GM21367 (cell line): ENCODE measurements around the gene USP38.
"Not testable (repeated sequence)": the region's sequence is repeated elsewhere in the genome, so short reads cannot be mapped to it uniquely, and the experiment has no call there.

Source experiments
- ATAC-seq: cut with Tn5 transposase; IDR thresholded peaks from one replicate; pipeline ENCODE4 v1.9.1; 2021; ENCODE audit not compliant: unreplicated experiment

USP38 gene

GRCh38 chr4:143257356-143257755, 72.6 kb downstream of the USP38 start:
- no peak for ATAC-seq

DNA sequence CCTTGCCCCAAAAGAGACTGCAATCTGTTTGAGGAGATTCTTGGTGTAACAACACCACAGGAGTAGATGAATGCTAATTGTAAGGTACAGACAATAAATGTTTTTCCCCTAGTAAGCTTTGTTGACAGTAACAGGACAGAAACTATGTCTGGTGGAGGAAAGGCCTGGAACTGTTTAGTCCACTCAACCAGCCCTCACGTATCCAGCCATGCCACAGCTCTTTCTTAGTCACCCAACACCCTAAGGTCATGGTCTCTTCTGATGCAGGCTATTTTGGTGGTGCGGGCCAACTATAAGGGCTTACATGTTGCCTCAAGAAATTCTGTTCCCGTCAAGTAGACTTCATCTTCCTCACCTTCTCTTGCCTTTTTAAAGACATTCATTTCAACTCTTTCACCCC, 76.0 kb downstream of the USP38 start:
- ATAC-seq, result no peak

DNA sequence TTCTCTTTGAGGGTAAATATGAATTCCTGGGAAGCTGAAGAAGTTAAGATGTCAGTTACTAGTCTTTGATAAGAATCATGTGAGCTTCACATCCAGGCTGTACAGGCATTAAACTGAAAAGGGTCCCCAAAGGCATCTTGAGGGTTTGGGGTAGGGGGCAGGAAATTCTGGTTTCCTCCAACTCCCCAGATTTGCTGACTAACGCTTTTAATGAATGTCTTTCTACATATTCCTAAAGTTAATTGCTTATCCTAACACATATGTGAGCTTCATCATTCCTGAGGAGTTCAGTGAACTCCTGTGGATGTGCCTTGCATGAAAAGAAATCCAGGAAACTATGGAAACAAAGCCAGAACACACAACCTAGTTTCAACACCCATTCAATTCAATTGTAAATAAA, 78.1 kb downstream of the USP38 start:
- ATAC-seq, result no peak

GRCh38 chr4:143267690-143268089, 83.0 kb downstream of the USP38 start:
- ATAC-seq, result not testable (repeated sequence)

- ATAC-seq, result no peak
Measured at GRCh38 chr4:143270256-143270838, 85.6 kb downstream of the USP38 start.
